ENCODE data around the gene IGSF8.

DNA sequence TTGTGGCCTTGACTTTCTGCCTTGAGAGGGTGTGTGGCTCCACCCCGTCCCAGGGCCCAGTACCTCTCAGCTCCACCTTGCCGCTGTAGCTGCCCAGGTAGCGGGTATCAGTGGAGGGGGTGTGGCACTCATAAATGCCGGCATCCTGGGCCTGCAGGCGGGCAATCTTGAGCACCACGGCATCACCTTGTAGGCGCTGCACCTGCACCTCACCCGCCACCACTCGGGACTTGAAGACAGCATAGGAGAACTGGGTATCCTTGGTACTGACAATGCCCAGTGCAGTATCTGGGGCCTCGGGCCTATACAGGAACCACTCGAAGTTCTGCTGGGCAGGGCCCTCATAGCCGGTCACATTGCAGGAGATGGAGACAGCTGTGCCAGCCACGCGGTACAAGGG is 3.6 kb downstream of the IGSF8 start:
- TF ChIP-seq, protein P1, sequence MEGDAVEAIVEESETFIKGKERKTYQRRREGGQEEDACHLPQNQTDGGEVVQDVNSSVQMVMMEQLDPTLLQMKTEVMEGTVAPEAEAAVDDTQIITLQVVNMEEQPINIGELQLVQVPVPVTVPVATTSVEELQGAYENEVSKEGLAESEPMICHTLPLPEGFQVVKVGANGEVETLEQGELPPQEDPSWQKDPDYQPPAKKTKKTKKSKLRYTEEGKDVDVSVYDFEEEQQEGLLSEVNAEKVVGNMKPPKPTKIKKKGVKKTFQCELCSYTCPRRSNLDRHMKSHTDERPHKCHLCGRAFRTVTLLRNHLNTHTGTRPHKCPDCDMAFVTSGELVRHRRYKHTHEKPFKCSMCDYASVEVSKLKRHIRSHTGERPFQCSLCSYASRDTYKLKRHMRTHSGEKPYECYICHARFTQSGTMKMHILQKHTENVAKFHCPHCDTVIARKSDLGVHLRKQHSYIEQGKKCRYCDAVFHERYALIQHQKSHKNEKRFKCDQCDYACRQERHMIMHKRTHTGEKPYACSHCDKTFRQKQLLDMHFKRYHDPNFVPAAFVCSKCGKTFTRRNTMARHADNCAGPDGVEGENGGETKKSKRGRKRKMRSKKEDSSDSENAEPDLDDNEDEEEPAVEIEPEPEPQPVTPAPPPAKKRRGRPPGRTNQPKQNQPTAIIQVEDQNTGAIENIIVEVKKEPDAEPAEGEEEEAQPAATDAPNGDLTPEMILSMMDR (IDR thresholded peaks at IDR 0.05): no peak
- no peak for TF ChIP-seq POLR2A (IDR thresholded peaks at IDR 0.05)
